NCI-H748 (cell line): Measurements from ENCODE around the gene ENC1.
"Not testable (repeated sequence)": the region's sequence is repeated elsewhere in the genome, so short reads cannot be mapped to it uniquely, and the experiment has no call there.

Experiments used
- DNase-seq: peaks from one replicate; lab custom pipeline; 2025; ENCODE audit not compliant: unreplicated experiment; lab: John Stamatoyannopoulos, UW

The ENC1 gene, protein sequence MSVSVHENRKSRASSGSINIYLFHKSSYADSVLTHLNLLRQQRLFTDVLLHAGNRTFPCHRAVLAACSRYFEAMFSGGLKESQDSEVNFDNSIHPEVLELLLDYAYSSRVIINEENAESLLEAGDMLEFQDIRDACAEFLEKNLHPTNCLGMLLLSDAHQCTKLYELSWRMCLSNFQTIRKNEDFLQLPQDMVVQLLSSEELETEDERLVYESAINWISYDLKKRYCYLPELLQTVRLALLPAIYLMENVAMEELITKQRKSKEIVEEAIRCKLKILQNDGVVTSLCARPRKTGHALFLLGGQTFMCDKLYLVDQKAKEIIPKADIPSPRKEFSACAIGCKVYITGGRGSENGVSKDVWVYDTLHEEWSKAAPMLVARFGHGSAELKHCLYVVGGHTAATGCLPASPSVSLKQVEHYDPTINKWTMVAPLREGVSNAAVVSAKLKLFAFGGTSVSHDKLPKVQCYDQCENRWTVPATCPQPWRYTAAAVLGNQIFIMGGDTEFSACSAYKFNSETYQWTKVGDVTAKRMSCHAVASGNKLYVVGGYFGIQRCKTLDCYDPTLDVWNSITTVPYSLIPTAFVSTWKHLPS

GRCh38 chr5:74640450-74640953, at the start of gene ENC1:
TSS of gene ENC1 (minus strand) at chr5:74640728. CDS start at chr5:74636485, 4,243 bp downstream.
- peak; percentile 99 for DNase-seq

GRCh38 chr5:74686962-74687751, 46.6 kb upstream of the ENC1 start:
- DNase-seq = no peak

- DNase-seq = no peak
These were observed 45.6 kb upstream of the ENC1 start for GRCh38 chr5:74685979-74686631.

- DNase-seq = peak; percentile 84
These were observed 44.6 kb upstream of the ENC1 start, which contains the start of gene HEXB for GRCh38 chr5:74684900-74685851. TSS of gene HEXB (plus strand) at chr5:74685233. CDS start at chr5:74685261, 28 bp downstream.

DNA sequence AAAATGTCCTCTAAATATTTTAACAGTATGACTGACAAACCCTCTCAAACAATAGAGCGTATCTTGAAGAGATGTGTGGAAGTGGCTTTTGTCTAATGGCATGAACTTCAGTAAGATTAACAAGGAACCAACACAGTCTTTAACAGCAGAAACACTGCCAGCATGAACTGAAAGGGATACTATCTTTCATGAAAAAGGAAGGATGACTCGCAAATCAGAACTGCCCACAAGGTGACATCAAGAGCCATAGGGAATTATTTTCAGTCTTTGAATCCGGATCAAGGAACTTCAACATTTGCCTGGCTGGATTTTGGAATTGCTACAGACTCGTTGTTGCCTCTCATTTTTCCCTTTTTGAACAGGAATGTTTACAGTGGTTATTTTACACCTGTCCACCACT, 39.4 kb upstream of the ENC1 start:
- DNase-seq = no peak

- DNase-seq = not testable (repeated sequence)
These were observed 38.8 kb upstream of the ENC1 start for GRCh38 chr5:74679300-74679699.

DNA sequence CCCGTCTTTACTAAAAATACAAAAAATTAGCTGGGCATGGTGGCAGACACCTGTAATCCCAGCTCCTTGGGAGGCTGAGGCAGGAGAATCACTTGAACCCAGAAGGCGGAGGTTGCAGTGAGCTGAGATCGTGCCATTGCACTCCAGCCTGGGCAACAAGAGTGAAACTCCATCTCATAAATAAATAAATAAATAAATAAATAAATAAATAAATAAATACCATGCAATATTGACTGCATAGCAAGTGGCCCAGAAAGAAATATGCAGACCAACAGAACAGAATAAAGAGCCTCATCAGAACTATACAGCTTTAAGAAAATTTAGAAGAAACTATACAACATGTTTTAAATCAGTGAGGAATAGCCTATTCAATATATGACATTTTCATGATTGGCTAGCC, 37.6 kb upstream of the ENC1 start:
- not testable (repeated sequence) for DNase-seq

GRCh38 chr5:74676466-74676865, 35.9 kb upstream of the ENC1 start:
- not testable (repeated sequence) for DNase-seq

DNA sequence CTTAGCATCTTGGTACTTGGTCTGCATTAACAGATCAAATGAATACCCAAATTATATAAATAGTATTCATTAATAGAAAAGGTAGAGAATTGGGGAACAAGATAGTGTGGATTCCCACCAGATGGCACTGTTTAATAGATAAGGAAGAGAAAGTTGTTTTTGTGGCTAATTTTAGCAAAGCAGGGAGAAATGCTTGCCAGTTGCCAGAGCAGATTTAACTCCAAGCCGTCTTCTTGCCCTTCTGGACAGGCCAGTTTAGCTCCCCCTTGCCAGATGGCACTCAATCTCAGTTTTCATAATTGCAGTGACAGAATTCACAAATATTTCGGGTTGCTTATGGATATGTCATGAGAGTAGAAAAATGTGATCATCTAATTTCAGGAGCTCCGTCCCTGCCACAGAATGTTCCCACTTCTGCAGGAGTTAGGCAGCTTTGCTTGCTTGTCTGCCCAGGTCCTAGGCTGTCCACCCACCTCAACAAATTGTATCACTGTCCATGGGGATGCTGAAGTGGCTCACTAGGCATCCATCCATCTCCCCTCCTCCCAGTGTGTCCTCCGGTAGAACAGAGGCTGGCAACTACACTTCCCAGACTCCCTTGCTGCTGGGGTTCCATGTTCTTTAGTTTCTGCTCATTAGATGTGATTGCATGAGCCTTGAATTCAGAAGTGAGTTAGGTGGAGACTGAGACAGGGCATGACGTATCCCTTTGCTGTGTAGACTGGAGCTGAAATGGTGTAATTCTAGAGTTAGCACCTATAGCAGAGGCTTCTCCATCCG, 32.7 kb upstream of the ENC1 start:
- DNase-seq = peak; percentile 62

DNA sequence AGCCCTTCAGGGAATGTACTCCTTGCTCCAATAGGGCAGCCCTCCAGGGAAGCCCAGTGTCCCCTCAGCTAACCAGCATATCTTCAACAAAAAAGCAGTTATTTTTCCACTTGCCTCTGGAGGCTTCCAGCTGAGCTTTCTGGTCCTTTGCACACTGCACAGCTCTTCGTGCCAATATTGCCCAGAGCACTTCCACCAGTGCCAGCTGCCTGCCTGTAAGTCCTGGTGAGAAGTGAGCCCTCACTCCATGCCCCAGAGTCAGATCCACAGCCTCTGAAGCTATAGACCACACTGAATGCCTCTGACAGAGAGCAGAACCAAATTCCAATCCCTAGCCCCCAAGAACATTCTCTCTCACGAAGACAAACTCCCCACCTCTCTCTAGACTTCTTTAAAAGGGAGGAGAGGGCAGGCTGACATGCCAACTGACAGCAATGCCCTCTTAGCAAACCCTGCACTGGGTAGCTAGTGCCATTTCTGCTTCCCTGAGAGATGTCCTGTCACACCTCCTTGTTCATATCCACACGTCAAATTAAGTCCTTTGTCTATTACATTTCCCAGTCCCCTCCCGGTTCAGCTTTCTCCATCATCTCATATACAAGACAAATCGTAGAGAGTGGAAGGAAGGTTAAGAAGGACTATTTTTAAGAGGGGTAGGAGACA, 31.8 kb upstream of the ENC1 start:
- no peak for DNase-seq

DNA sequence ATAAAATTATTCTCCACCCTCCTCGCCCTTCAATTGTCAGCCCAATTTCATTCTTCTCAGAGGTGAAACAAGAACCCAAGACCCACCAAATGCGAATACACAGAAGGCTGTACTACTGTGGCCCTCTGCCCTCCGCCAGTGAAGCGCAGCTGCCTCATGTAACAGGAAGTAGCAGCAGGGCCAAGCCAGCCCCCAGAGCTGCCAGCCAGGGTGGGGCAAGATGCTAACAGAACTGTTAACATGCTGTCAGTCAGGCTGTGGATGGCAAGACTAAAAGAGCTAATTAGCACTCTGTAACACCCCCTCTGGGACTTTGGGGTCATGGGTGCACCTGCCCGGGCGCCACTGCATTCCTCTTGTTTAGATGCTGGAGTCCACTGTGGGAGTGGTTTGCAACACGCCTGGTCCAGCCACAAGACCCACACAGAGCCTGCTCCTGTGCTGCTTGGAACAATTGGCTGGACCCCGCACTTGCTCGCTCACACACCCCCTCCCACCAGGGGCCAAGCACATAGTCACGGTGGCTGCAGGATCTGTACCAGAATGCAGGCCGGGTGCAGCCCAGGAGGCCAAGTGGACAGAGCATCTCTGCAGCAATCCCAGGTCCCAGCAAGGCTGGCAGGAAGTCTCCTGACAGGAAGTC, 30.0 kb upstream of the ENC1 start:
- no peak for DNase-seq

- DNase-seq = no peak
These were observed 29.3 kb upstream of the ENC1 start for GRCh38 chr5:74669821-74670220.

GRCh38 chr5:74667396-74667795, 26.9 kb upstream of the ENC1 start:
- DNase-seq = no peak

DNA sequence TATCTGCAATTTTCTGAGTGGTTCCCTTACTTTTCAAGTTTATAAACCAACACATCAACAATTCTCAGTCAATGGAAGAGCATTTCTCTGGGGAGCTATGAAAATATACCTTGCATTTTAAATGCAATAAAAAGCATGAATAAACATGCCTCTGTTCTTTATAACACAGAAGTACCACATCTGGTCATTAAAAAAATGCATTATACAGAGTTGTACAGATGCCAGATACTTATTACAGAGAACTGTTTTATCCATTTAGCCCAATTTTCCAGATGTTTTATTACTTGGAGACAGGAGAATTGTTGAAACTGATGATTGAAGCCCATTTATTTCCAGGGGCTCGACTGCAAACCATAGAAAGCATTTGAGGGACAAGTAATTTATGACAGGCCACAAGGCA, 25.3 kb upstream of the ENC1 start:
- DNase-seq = no peak

DNA sequence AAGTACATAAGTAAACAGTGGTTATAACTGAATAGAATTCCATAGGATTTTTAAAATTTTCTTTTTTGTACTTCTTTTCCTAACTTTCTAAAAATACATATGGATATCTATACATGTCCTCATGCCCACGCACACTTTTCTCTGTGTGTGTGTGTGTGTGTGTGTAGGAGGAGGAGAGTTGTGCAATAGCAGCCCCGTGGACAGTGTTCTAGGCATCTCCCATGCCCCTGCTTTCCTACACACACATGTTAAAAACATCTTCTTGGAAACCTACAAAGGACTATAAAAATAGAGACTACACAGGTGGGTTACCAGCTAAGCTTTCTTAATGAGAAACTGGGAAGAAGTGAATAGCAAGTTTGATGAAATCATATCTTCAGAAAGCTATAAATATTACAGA, 24.7 kb upstream of the ENC1 start:
- peak; percentile 29 for DNase-seq

- DNase-seq = peak; percentile 45
These were observed 24.0 kb upstream of the ENC1 start for GRCh38 chr5:74664551-74664950.

DNA sequence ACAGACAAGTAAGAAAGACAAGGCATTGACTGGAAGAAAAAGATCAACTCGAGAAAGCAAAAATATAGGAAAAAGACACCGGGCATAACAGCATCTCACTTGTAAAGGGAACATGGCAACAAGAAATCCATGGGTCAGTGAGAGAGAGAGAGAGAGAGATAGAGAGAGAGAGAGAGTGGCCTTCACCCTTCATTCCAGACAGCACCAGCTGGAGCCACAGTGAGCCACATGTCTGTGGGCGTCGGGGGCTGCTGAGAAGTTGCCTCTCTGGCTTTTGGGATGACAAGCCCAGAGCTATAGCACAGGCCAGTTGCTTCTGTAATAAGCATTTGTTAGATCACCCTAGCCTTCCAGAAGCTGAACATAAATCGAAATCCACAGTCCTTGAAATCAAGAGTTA, 20.3 kb upstream of the ENC1 start:
- DNase-seq = no peak

GRCh38 chr5:74660140-74660539, 19.6 kb upstream of the ENC1 start:
- no peak for DNase-seq
